ENCODE data around the gene BRD4.

- TF ChIP-seq ZBTB8A (tag by site-specific recombination; IDR thresholded peaks at IDR 0.05) (no peak), CTCF (tag by site-specific recombination; IDR thresholded peaks at IDR 0.05) (no peak), ZNF704 (tag by site-specific recombination; IDR thresholded peaks at IDR 0.05) (no peak), ZNF266 (tag by site-specific recombination; IDR thresholded peaks at IDR 0.05; ENCODE audit: low read depth) (no peak), ZNF18 (tag by site-specific recombination; IDR thresholded peaks at IDR 0.05) (no peak)
Observed at GRCh38 chr19:15238639-15239155, 93.6 kb downstream of the BRD4 start.

All from HEK293 (cell line).